HL-60/S4 treated with retinoic acid at 250 ng/mL for 4 days and 3 days (cell line): ENCODE data around the gene TNFSF4.
"Not testable (repeated sequence)": the region's sequence is repeated elsewhere in the genome, so short reads cannot be mapped to it uniquely, and the experiment has no call there.

Source experiments
- in situ Hi-C: fragments of 300-500 bp; cut with MboI; formaldehyde crosslinking; loops from 2 replicates; pipeline ENCODE4 v1.7.0; 2022; ENCODE audit warnings: low sequenced_read_pairs

TNFSF4 gene

DNA sequence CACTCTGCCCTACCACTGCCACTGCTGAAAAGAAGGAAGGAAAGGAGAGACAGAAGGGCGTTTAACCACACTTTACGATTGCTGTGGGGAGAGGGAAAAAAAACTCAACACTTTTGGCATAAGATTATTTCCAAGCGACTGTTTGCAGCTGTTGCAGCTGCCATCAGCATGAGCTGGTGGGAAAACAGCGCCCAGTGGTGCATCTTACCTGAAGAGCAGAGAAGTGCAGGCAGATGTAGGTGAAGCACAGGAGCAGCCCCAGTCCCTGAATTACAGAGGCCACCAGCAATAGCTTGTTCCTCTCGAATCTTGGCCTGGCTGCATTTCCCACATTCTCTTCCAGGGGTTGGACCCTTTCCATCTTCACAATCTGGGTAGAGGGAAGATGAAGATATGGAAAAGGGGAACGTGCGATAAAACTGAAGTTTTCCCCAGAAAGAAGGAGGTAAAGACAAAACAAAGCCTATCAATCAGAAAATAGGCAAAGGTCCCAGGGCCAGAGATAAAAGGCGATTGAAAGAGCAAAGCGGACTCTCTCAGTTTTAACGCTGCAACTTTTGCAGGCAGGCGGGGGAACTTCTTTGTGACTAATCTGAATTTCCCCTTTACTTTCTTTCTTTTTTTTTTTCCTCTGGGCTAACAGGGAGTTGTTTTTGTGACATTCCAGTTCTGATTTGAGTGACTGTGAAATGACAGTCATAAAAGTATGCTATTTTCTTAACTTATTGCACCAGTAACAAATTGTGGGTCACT is at the start of gene TNFSF4:
TNFSF4 (minus strand) TSS at position 516 of the 753 bp plus-strand sequence; CDS start at position 361, 155 bp downstream.
- in situ Hi-C loops: no loop called here

GRCh38 chr1:173255214-173255813 is 48.2 kb upstream of the TNFSF4 start:
- in situ Hi-C loops: no loop called here

GRCh38 chr1:173253046-173253445 is 45.9 kb upstream of the TNFSF4 start:
- in situ Hi-C loops: no loop called here

GRCh38 chr1:173249349-173249748 is 42.2 kb upstream of the TNFSF4 start:
- in situ Hi-C loops: no loop called here

GRCh38 chr1:173248247-173248940 is 41.3 kb upstream of the TNFSF4 start:
- in situ Hi-C loops: no loop called here

- in situ Hi-C loops: no loop called here
Observed at GRCh38 chr1:173245892-173246291, 38.8 kb upstream of the TNFSF4 start.

GRCh38 chr1:173243300-173243699 is 36.2 kb upstream of the TNFSF4 start:
- in situ Hi-C loops: no loop called here

DNA sequence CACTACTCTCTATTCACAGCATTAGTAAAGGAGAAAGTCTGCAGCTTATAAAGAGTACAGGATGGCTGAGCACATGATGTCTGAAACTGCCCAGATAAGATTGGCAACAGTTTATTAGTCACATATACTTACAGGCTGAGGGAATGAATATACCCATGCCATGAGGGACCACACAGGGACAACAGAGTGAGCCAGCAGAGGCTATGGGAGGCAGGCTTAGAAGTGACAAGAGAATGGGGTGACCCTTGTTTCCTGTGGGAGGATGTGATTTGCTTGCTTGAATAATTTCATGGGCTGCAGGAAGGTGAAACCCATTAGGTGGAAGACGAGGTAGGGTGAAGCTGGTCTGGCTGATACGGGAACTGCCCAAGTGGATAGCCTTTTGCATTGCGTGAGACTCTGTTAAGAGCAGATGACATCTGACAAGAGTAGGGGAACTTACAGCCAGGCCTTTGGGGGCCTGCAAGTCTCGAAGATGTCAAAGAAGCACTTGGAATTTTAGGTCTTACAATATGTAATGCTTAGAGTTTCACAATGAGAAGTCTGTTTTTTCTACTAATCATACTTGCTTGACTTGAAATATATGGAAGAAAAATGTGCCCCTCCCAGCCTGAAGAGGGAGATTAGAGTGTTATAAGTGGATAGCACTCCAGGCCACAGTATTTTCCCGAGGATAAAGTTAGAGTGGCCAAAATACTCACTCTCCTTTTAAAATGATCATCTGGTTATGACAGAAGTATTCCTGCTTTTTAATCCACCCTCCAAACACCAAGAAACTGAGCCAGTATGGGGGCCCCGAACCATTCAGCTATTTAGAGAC is 34.6 kb upstream of the TNFSF4 start:
- in situ Hi-C loops: no loop called here

GRCh38 chr1:173240609-173241008 is 33.5 kb upstream of the TNFSF4 start:
- in situ Hi-C loops: no loop called here

DNA sequence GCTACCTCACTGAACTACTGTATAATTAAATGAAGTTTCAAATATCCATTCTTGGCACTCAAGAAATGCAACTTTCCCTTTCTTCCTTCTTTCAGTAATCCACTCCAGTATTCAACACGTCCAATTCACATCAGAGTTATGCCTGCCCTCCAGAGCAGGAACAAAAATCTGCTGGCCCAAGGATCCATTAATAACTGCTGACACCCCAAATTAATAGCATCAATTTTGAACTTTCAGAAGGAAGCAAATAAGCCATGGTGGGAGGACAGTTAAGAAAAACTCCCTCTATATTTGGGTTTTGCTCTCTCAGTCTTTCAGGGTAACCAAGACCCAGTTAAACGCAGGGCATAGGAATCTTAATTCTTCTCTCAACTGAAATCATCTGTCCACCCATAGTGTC is 31.9 kb upstream of the TNFSF4 start:
- in situ Hi-C loops: no loop called here

DNA sequence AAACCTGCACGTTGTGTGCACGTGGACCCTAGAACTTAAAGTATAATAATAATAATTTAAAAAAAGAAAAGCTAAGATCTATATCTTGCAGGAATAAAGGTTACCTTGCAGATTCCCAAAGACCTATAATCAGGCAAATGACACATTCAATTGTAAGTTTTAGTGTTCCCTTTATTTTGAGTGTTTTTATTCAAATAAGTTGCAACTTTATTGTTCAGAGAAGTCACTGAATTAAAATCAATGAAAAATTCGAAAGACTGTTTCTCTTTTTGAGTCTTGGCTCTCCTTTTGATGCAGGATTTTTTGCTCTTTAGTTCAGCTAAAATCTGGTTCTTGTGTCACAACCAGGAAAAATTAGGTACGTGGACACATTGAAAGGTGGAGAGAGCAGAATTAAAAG is 27.8 kb upstream of the TNFSF4 start:
- in situ Hi-C loops: no loop called here

DNA sequence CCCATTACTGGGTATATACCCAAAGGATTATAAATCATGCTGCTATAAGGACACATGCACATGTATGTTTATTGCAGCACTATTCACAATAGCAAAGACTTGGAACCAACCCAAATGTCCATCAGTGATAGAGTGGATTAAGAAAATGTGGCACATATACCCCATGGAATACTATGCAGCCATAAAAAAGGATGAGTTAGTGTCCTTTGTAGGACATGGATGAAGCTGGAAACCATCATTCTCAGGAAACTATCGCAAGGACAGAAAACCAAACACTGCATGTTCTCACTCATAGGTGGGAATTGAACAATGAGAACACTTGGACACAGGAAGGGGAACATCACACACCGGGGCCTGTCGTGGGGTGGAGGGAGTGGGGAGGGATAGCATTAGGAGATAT is 27.3 kb upstream of the TNFSF4 start:
- in situ Hi-C loops: not testable (repeated sequence)

GRCh38 chr1:173229031-173229430 is 21.9 kb upstream of the TNFSF4 start:
- in situ Hi-C loops: not testable (repeated sequence)

- in situ Hi-C loops: no loop called here
Observed at GRCh38 chr1:173224949-173225348, 17.8 kb upstream of the TNFSF4 start.

GRCh38 chr1:173224280-173224892 is 17.3 kb upstream of the TNFSF4 start:
- in situ Hi-C loops: no loop called here

DNA sequence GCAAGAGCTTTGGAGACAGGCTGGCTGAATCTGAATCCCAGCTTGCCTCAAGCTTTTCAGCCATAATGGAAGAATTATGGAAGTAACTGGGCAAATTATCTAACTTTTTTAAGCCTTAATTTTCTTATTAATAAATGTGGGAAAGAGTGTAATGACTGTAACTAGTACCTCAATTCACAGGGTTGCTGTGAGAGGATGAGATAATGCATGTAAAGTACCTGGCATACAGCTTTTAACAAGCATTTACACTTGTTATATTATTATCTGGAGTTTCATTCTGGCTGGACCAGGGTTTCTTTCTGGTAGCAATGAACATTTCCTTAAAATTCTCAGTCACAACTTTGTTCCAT is 15.9 kb upstream of the TNFSF4 start:
- in situ Hi-C loops: no loop called here

DNA sequence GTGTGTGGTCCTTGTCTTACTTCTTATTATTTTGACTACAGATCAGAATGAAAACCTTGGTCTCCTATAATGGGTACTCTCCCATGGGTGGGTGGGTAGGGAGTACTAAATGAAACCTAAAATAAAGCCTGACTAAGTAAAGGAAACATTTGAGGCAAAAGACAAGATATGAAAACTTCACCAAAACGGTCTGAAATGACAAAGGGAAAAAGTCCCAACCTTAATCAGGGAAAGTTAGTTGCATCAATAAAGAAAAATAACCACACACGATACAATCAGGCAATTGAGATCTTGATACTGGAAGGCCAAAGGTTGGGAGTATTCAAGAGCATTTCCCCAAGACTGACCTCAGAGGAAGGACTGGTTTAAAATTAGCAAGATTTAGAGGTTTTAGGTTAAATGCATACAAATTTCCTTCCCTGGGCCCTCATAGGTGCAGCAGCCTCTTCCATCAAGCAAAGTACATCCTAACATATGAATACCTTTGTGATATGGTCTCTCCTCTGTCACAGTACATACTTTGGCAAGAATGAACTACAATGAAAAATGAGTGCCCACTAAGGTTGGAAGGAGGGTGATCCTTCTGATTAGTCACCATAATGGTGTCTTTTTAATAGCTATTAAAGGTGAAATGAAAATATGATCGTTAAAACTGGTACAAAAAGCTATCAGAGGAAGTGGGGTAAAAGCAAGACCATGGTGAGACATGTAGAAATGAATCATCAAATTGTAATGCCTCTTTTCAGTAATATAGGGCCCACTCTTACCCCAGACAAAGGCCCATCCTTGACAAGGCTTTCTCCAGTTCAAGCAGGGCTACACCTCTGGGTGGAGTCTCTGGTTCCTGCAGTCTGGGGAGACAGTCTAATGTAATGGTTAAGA is 15.3 kb upstream of the TNFSF4 start:
- in situ Hi-C loops: no loop called here

GRCh38 chr1:173220157-173220556 is 13.0 kb upstream of the TNFSF4 start:
- in situ Hi-C loops: no loop called here

- in situ Hi-C loops: no loop called here
Observed at GRCh38 chr1:173213665-173214064, 6.5 kb upstream of the TNFSF4 start.

GRCh38 chr1:173212952-173213491 is 5.9 kb upstream of the TNFSF4 start:
- in situ Hi-C loops: no loop called here
